Measurements from ENCODE around the gene ZNF827. TPM values are rescaled to one million over a fixed set of nuclear protein-coding genes. Genes with fewer than 3 reads are reported as not detected.
A peak's percentile ranks its signal among the peaks of the same experiment; 100 is the strongest.

ZNF827 gene
- total and polyA plus RNA-seq, 7 donors, result 1.8 to 37.7 (median 11.3) TPM

- Histone ChIP-seq H3K27ac (peak overlapping the region in 3 of 4 donors; percentile 65 to 83 (median 79)), H3K4me1 (peaks cover 0 to 20% (median 14%) of the 10 kb centered on the region in 4 donors), H3K9me3 (no peaks in the 10 kb centered on the region), H3K27me3 (no peaks in the 10 kb centered on the region), H3K36me3 (peaks cover 0 to 19% (median 2%) of the 10 kb centered on the region in 4 donors), H3K4me3 (no peak overlapping the region)
- WGBS, 2 donors, result 87 to 92% methylated on average over 2 of the region's 2 CpGs
- intact Hi-C loops (cut with DNase I), result loop anchor here (2.0 to 10.0 kb wide), 3 partner anchors 36 to 154 kb away; partner anchors contain the start of genes C4orf51 and MMAA
- no peak for DNase-seq
- TF ChIP-seq EP300 (IDR thresholded peaks at IDR 0.05) (no peak), CTCF (IDR thresholded peaks at IDR 0.05) (no peak), POLR2AphosphoS5 (IDR thresholded peaks at IDR 0.05) (no peak), POLR2A (IDR thresholded peaks at IDR 0.05) (no peak)
Observed at GRCh38 chr4:145772347-145772746, 166.3 kb downstream of the ZNF827 start.

- no peak for TF ChIP-seq CTCF (IDR thresholded peaks at IDR 0.05)
- TF ChIP-seq POLR2A (IDR thresholded peaks at IDR 0.05), result no peak
- TF ChIP-seq POLR2AphosphoS5 (IDR thresholded peaks at IDR 0.05), result no peak
- no peak for TF ChIP-seq EP300 (IDR thresholded peaks at IDR 0.05)
- intact Hi-C loops (cut with DNase I), result loop anchor here (10.0 kb wide), 1 partner anchor 85 kb away; the partner anchor contains the start of gene C4orf51
- Histone ChIP-seq H3K36me3 (peaks cover 4 to 11% (median 5%) of the 10 kb centered on the region in 4 donors), H3K27ac (no peak overlapping the region), H3K9me3 (no peaks in the 10 kb centered on the region), H3K4me3 (no peak overlapping the region), H3K4me1 (peaks cover 0 to 20% (median 14%) of the 10 kb centered on the region in 4 donors), H3K27me3 (no peaks in the 10 kb centered on the region)
- DNase-seq, result no peak
- 92 to 94% methylated on average over 4 of the region's 4 CpGs for WGBS, 2 donors
Observed at GRCh38 chr4:145770124-145770523, 168.5 kb downstream of the ZNF827 start.

GRCh38 chr4:145769450-145770037 lies 169.1 kb downstream of the ZNF827 start:
- no peak overlapping the region for H3K4me3 ChIP-seq
- H3K4me1 ChIP-seq, result peaks cover 0 to 19% (median 14%) of the 10 kb centered on the region in 4 donors
- H3K27ac ChIP-seq, result no peak overlapping the region
- no peaks in the 10 kb centered on the region for H3K27me3 ChIP-seq
- 93 to 94% methylated on average over 2 of the region's 2 CpGs for WGBS, 2 donors
- DNase-seq, result no peak
- peaks cover 5 to 16% (median 10%) of the 10 kb centered on the region in 4 donors for H3K36me3 ChIP-seq
- H3K9me3 ChIP-seq, result no peaks in the 10 kb centered on the region
- no peak for TF ChIP-seq EP300 (IDR thresholded peaks at IDR 0.05)
- no peak for TF ChIP-seq POLR2AphosphoS5 (IDR thresholded peaks at IDR 0.05)
- intact Hi-C loops (cut with DNase I), result loop anchor here (10.0 kb wide), 1 partner anchor 85 kb away; the partner anchor contains the start of gene C4orf51

GRCh38 chr4:145766273-145766672 lies 172.3 kb downstream of the ZNF827 start:
- 96 to 98% methylated on average over 5 of the region's 5 CpGs for WGBS, 2 donors
- intact Hi-C loops (cut with DNase I), result no loop called here
- no peak for DNase-seq
- Histone ChIP-seq H3K4me3 (no peak overlapping the region), H3K27me3 (no peaks in the 10 kb centered on the region), H3K27ac (no peak overlapping the region), H3K9me3 (no peaks in the 10 kb centered on the region), H3K36me3 (peaks cover 5 to 44% (median 27%) of the 10 kb centered on the region in 4 donors), H3K4me1 (no peaks in the 10 kb centered on the region)
- TF ChIP-seq CTCF (IDR thresholded peaks at IDR 0.05) (no peak), POLR2A (IDR thresholded peaks at IDR 0.05) (no peak), POLR2AphosphoS5 (IDR thresholded peaks at IDR 0.05) (no peak), EP300 (IDR thresholded peaks at IDR 0.05) (no peak)

- DNase-seq, result no peak
- intact Hi-C loops (cut with DNase I), result no loop called here
- Histone ChIP-seq H3K4me1 (no peaks in the 10 kb centered on the region), H3K36me3 (peaks cover 5 to 61% (median 42%) of the 10 kb centered on the region in 4 donors), H3K9me3 (no peaks in the 10 kb centered on the region), H3K4me3 (no peak overlapping the region), H3K27ac (no peak overlapping the region), H3K27me3 (no peaks in the 10 kb centered on the region)
- WGBS, 2 donors, result 94 to 97% methylated on average over 4 of the region's 4 CpGs
- TF ChIP-seq CTCF (IDR thresholded peaks at IDR 0.05) (no peak), EP300 (IDR thresholded peaks at IDR 0.05) (no peak), POLR2A (IDR thresholded peaks at IDR 0.05) (no peak), POLR2AphosphoS5 (IDR thresholded peaks at IDR 0.05) (no peak)
Observed at GRCh38 chr4:145763399-145763798, 175.2 kb downstream of the ZNF827 start.
